ENCODE results near the gene NRIP2. TPM values are rescaled to one million over a fixed set of nuclear protein-coding genes. Genes with fewer than 3 reads are reported as not detected.

The NRIP2 gene
- total RNA-seq, 1 experiment from 2014 or later: not detected

DNA sequence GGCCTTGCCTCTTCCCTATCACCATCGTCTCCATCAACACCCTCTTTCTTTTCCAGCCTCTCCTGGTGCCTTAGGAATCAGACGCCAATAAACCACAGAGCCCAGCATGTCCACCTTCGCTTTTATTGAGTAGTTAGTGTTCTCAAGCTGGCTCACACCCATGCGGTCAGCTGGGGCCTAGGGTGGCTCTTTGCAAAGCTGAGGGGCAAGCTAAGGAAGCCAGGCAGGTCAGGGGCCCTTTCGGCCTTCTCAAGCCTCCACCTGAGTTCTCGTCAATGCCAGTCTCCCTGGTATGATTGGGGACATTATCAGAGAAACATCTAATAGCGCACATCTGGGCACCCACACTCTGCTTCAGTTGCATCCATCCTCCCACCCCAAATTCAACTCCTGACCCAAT lies 22.7 kb upstream of the NRIP2 start:
- DNase-seq: no peak
- no peak overlapping the region for H3K4me3 ChIP-seq (ENCODE audit: insufficient read depth, low read depth, low read length)
- peaks cover 12% of the 10 kb centered on the region for H3K36me3 ChIP-seq (replicated peaks; ENCODE audit: control insufficient read depth, insufficient read depth, low read length)
- no peaks in the 10 kb centered on the region for H3K27me3 ChIP-seq (ENCODE audit: control insufficient read depth, insufficient read depth, low read length)

DNA sequence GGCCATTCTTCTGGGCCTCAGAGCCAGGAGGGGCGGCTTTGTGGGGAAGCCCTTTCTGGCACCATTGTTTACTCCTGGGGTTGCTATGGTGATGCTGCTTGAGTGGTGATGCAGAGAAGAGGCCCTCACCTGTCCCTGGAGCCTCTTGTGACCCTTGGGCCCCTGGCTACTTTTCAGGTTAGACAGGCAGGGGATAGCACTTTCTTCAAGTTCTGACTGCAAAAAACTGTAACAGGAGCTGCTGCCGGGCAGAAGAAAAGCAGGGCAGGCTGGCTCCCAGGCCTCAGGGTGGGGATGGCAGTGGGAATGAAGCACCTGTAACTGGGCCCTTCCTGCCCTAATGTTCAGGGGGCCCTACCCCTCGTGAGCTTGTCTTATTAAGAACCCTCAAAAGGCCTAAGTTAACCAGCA lies 22.2 kb upstream of the NRIP2 start, which contains the start of gene TEX52:
Gene TEX52, minus strand, starts transcription at position 19 of the 411 bp plus-strand sequence. Its CDS starts 13 bp downstream, at position 6.
- Histone ChIP-seq H3K36me3 (replicated peaks; ENCODE audit: control insufficient read depth, insufficient read depth, low read length) (peaks cover 12% of the 10 kb centered on the region), H3K27me3 (ENCODE audit: control insufficient read depth, insufficient read depth, low read length) (no peaks in the 10 kb centered on the region), H3K4me3 (ENCODE audit: insufficient read depth, low read depth, low read length) (no peak within 1 kb of the TSS)
- DNase-seq: peak; percentile 88

DNA sequence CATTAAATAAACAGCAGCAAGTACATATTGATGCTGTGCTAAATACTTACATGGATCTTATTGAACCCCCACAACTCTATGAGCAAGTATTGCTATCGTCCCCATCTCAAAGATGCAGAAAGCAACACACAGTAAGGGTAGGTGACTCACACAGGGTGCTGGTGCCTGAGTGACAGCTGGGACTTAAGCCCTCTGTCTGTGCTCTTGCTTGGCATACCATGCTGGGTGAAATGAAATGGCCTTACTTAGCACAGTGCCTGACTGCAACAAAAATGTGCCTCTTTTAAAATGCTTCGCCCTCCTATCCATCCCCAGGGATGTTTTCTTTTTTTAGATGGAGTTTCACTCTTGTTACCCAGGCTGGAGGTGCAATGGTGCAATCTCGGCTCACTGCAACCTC lies 21.2 kb upstream of the NRIP2 start:
- no peaks in the 10 kb centered on the region for H3K27me3 ChIP-seq (ENCODE audit: control insufficient read depth, insufficient read depth, low read length)
- H3K36me3 ChIP-seq (replicated peaks; ENCODE audit: control insufficient read depth, insufficient read depth, low read length): peaks cover 12% of the 10 kb centered on the region
- DNase-seq: no peak
- H3K4me3 ChIP-seq (ENCODE audit: insufficient read depth, low read depth, low read length): no peak overlapping the region

DNA sequence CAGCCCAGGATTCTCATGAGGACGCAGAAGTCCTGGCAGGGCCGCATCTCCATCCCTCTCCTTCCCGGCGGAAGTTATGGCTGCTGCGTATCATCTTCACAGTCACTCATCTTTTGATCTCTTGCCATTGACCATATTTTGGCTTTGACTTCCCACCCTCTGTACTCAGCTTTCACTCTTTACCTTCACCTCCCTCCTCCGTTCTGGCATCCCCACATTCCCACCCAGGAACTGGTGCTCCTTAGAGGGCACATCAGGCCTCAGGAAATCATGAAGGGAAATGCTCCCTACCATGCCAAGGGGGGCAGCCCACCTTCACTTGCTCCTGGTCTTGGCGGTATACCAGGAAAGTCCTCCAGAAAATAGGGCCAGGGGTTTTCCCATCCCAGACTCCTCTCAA lies 20.7 kb upstream of the NRIP2 start:
- no peak overlapping the region for H3K4me3 ChIP-seq (ENCODE audit: insufficient read depth, low read depth, low read length)

DNA sequence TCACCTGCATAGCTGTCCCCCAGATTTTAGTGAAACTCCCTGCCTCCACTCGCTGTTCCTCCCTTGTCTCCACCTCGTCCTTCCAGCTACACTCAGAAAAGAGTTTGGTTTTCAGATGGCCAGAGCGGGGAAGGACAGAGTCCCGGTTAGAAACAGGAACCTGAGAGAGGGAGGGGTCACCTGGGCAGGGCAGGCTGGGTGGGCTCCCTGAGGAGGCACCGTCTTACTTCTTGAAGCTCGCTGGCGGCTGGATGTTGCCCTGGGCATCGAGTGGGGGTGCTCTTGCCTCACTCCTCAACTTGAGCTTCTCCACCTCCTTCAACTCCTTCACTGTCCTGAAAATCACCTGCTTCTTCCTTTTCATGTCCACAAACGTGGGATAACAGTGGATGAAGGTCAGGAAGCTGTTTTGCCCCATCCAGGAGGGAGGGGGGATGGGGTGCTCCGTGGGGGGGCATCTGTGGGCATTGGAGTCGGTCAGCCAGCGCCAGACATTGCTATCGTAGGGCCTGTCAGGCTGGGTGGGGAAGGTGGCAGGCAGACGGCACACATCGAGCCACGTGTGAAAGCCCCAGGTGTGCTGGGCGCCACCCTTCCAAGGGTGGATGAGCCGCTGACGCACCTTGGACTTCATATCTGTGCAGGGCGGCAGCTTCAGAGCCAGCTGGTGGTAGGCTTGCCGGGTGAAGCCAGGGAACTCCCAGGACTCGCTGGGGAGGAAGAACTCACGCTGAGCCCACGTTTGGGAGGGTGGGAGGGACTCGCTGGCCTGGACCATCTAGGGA lies 20.0 kb upstream of the NRIP2 start:
- Histone ChIP-seq H3K4me3 (ENCODE audit: insufficient read depth, low read depth, low read length) (no peak overlapping the region), H3K27me3 (ENCODE audit: control insufficient read depth, insufficient read depth, low read length) (no peaks in the 10 kb centered on the region), H3K36me3 (replicated peaks; ENCODE audit: control insufficient read depth, insufficient read depth, low read length) (peaks cover 9% of the 10 kb centered on the region)
- DNase-seq: peak; percentile 42

More for the DNA sequence above, 20.7 kb upstream of the NRIP2 start:
- DNase-seq: no peak
- H3K27me3 ChIP-seq (ENCODE audit: control insufficient read depth, insufficient read depth, low read length): no peaks in the 10 kb centered on the region
- H3K36me3 ChIP-seq (replicated peaks; ENCODE audit: control insufficient read depth, insufficient read depth, low read length): peaks cover 12% of the 10 kb centered on the region

DNA sequence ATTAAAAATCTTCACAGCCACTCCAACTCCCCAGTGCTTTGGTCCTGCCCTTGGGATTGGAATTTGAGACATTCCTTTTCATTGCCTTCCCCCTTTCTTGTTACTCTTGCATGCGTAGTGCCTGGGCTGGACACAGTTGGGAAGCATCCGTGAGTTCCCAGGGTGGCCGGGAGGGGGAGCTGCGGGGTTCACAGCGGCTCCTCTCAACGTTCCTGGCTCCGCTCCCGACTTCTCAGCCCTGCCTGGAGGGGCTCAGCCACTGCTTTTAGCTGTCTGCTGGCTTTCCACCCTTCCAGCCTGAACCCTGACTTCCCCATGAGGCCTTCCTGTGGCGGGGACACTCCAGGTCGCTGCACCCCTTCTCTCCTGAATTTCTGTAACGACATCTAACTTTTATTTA lies 18.8 kb upstream of the NRIP2 start:
- no peak overlapping the region for H3K4me3 ChIP-seq (ENCODE audit: insufficient read depth, low read depth, low read length)
- no peaks in the 10 kb centered on the region for H3K36me3 ChIP-seq (replicated peaks; ENCODE audit: control insufficient read depth, insufficient read depth, low read length)
- DNase-seq: peak; percentile 96

DNA sequence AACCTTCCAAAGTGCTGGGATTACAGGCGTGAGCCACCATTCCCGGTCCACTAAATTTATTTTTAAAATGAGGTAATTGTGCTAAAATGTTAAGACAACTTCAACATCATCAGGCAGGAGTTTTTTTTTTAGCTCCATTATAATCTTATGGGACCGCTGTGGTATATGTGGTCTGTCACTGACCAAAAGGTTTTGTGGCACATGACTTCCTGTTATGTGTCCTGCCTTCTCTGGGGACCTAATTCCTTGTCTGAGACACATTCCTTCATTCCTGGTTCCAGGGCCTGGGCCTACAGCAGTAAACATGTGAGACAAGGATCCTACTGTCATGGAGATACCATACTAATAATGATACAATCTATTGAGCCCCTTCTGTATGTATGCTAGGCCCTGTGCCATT lies 17.1 kb upstream of the NRIP2 start:
- Histone ChIP-seq H3K27me3 (ENCODE audit: control insufficient read depth, insufficient read depth, low read length) (no peaks in the 10 kb centered on the region), H3K36me3 (replicated peaks; ENCODE audit: control insufficient read depth, insufficient read depth, low read length) (no peaks in the 10 kb centered on the region), H3K4me3 (ENCODE audit: insufficient read depth, low read depth, low read length) (no peak overlapping the region)
- no peak for DNase-seq

More for the DNA sequence above, 18.8 kb upstream of the NRIP2 start:
- no peaks in the 10 kb centered on the region for H3K27me3 ChIP-seq (ENCODE audit: control insufficient read depth, insufficient read depth, low read length)

DNA sequence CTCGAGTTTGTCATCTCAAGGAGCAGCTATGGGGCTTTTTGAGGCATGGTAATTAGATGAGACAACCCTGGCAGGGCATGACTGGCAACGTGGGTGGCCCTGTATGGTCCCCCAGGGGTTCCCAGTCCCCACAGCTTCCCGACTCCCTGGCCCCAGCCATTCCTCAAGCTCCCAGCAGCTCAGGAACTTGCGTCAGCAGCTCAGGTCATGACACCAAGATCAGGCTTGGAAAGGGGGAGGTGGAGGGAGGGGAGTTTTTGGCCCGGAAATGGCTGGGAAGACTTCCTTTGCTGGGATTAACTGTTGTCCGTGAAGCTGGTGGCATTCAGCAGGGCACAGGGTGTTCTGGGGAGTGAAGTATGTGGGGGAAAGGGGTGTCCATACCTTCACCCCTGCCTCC lies 10.4 kb upstream of the NRIP2 start:
- DNase-seq: peak; percentile 65
- no peaks in the 10 kb centered on the region; the same call in 1 of the 2 replicates for H3K27me3 ChIP-seq (ENCODE audit: control insufficient read depth, insufficient read depth, low read length)
- H3K4me3 ChIP-seq (ENCODE audit: insufficient read depth, low read depth, low read length): no peak overlapping the region
- H3K36me3 ChIP-seq (replicated peaks; ENCODE audit: control insufficient read depth, insufficient read depth, low read length): no peaks in the 10 kb centered on the region; the same call in 1 of the 2 replicates

DNA sequence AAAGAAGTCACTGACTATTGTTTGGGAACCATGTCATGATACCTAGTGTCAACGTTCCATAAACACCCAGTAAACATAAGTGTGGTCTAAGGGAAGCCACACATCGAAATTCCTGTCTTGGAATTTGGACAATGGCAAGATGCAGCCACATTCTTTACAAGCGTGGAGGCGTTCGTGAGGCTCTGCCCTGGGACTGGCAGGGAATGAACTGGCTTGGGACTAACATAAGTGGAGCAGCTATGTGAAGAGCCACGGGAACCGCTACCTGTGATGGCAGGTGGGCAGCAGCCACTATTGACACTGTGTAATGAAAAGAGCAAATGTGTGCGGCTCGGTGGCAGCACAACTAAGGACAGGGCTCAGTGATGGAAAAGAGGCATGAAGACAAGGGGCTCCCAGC lies 10.0 kb upstream of the NRIP2 start:
- Histone ChIP-seq H3K36me3 (replicated peaks; ENCODE audit: control insufficient read depth, insufficient read depth, low read length) (no peaks in the 10 kb centered on the region; the same call in 1 of the 2 replicates), H3K27me3 (ENCODE audit: control insufficient read depth, insufficient read depth, low read length) (no peaks in the 10 kb centered on the region; the same call in 1 of the 2 replicates), H3K4me3 (ENCODE audit: insufficient read depth, low read depth, low read length) (no peak overlapping the region)
- DNase-seq: no peak

DNA sequence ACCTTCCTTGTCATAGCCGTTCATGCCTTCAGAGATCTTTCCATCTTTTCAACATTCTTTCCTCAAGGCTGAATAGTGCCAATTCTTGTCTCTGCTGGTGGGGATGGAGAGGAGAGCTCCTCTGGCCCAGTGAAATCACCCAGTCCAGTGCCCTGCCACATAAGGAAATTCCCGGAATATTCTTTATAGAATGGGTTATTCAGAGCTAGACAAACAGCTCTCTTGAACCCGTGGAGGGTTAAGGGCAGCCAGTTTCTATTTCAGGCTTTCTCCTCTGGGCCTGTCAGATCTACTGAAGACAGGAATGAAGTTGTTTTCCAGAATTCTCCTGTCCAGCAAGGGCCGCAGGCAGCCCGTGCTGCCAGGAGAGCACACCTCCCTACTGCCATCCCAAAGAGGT lies 8.1 kb upstream of the NRIP2 start:
- H3K4me3 ChIP-seq (ENCODE audit: insufficient read depth, low read depth, low read length): no peak overlapping the region
- no peaks in the 10 kb centered on the region; the same call in 1 of the 2 replicates for H3K27me3 ChIP-seq (ENCODE audit: control insufficient read depth, insufficient read depth, low read length)
- no peaks in the 10 kb centered on the region; the same call in 1 of the 2 replicates for H3K36me3 ChIP-seq (replicated peaks; ENCODE audit: control insufficient read depth, insufficient read depth, low read length)
- DNase-seq: no peak

DNA sequence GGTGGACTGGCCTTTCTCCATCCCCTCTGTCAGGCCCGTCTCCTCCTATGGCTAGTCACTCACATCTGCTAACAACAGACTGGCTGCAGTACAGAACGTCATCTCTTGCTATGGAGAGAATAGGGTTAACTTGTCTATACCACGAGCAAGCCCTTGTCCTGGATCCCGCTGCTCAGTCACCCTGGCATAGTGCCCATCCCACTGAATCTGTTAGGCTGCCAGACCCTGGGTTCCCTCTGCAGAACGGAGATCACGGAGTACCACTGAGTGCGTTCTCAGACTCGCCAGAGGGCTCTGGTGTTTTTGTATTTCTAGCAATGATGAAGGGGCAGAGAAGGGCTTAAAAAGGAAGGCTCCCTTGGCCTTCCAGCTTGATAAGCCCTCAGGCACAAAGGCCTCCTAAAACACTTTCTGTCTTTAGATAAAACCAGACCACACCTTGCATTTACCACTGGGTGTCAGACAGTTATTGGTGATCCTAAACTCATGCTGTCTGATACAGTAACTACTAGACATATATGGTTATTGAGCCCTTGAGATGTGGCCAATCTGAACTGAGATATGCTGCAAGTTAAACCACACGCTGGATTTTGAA lies 6.3 kb upstream of the NRIP2 start:
- no peak for DNase-seq
- Histone ChIP-seq H3K36me3 (replicated peaks; ENCODE audit: control insufficient read depth, insufficient read depth, low read length) (no peaks in the 10 kb centered on the region; the same call in 1 of the 2 replicates), H3K27me3 (ENCODE audit: control insufficient read depth, insufficient read depth, low read length) (no peaks in the 10 kb centered on the region; the same call in 1 of the 2 replicates), H3K4me3 (ENCODE audit: insufficient read depth, low read depth, low read length) (no peak overlapping the region)

DNA sequence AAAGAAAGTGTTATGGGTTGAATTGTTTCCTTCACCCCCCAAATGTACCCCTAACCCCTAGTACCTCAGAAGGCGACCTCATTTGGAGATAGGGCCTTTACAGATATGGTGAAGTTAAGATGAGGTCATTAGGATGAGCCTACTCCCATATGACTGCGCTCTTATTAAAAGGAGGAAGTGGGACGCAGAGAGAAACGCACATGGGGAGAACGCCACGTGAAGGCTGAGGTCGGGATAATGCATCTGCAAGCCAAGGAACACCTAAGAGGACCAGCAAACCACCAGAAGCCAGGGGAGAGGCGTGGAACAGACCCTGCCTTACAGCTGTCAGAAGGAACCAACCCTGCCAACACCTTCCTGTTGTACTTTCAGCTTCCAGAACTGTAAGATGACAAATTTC lies 1.7 kb upstream of the NRIP2 start:
- DNase-seq: no peak
- Histone ChIP-seq H3K36me3 (replicated peaks; ENCODE audit: control insufficient read depth, insufficient read depth, low read length) (no peaks in the 10 kb centered on the region), H3K4me3 (ENCODE audit: insufficient read depth, low read depth, low read length) (no peak overlapping the region), H3K27me3 (ENCODE audit: control insufficient read depth, insufficient read depth, low read length) (peaks cover 3% of the 10 kb centered on the region; the same call in 1 of the 2 replicates)

DNA sequence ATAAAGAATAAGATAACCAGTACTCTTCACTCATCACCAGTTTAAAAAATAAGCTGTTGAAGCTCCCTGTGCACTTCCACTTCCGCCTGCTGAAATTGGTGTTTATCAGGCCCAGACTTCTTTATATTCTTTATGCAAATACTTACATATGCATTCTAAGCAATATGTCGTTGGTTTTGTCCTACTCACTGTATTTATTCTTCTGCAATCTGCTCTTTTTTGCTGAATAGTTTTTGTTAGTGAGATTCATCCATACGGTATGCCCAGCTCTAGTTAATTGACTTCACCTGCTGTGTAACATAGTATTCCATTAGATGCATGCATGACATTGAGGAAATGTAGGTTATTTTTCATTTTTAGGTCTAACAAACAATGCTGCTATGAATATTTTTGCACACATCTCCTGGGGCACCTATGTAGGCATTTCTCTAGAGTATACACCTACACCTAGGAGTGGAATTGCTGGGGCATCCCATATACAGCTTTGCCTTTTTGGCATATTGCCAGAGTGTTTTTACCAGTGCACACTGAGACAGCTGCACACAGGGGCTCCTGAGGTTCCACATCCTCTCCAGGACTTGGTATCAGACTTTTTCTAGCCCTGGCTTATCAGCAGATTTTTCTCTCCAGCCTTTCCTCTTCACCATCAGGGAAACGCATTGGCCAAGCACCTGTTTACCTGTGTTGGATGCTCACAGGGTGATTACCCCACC lies 1.0 kb upstream of the NRIP2 start:
- Histone ChIP-seq H3K36me3 (replicated peaks; ENCODE audit: control insufficient read depth, insufficient read depth, low read length) (no peaks in the 10 kb centered on the region), H3K4me3 (ENCODE audit: insufficient read depth, low read depth, low read length) (no peak overlapping the region), H3K27me3 (ENCODE audit: control insufficient read depth, insufficient read depth, low read length) (peaks cover 3% of the 10 kb centered on the region; the same call in 1 of the 2 replicates)
- DNase-seq: no peak

DNA sequence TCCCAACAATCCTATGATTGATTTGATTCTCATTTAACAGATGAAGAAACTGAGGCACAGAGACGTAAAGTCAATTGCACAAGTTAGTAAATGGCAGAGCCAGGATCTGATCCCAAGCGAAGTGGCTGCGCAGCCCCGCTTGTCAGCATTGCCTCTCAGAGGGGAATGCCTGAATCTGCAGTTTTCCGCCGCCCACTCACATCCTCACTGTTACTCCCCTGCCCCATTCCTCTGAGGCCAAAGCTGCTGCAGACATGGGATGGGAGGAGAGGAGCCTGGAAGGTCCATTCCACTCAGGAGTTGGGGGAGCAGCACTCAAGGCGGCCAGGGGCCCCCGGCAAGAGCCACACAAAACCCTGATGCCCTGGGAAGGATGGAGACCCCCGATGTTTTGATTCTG lies 1.0 kb downstream of the NRIP2 start:
- Histone ChIP-seq H3K27me3 (ENCODE audit: control insufficient read depth, insufficient read depth, low read length) (peaks cover 3% of the 10 kb centered on the region; the same call in 1 of the 2 replicates), H3K36me3 (replicated peaks; ENCODE audit: control insufficient read depth, insufficient read depth, low read length) (no peaks in the 10 kb centered on the region), H3K4me3 (ENCODE audit: insufficient read depth, low read depth, low read length) (no peak overlapping the region)
- DNase-seq: peak; percentile 63
